Activated CD8-positive, alpha-beta memory T cell treated with anti-CD3 and anti-CD28 coated beads, Interleukin-2, amount 50 U/mL, for 24 hours (primary cell): Measurements from ENCODE around the gene CSF1R.

Source experiments
- DNase-seq: peaks from one replicate; pipeline ENCODE4 v3.0.0-alpha.2; 2020; ENCODE audit errors: extremely low read depth

The CSF1R gene

DNA sequence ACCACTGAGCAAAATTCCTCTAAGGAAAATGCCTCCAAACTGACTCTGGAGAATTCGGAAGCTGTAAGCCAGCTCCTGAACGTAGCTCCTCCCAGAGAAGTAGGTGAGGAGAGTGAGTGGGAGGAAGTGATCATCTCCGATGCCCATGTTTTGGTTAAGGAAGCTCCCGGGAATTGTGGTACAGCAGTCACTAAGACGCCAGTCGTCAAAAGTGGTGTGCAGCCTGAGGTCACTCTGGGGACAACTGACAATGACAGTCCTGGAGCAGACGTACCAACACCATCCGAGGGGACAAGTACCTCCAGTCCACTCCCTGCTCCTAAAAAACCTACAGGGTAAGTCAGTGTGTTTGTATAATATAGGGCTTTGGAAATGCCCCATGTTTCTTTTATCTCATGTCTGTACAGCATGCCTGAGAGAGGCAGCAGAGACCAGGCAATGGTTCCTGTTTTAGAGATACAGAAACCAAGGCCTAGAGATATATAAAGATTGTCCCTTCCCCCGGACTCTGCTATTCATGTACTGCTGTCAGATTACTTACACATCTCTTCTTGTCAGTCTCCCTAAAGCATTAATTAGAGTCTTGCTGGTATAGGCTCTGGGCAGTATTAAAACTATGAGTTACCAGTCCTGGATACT is 61.9 kb downstream of the CSF1R start:
- no peak for DNase-seq

DNA sequence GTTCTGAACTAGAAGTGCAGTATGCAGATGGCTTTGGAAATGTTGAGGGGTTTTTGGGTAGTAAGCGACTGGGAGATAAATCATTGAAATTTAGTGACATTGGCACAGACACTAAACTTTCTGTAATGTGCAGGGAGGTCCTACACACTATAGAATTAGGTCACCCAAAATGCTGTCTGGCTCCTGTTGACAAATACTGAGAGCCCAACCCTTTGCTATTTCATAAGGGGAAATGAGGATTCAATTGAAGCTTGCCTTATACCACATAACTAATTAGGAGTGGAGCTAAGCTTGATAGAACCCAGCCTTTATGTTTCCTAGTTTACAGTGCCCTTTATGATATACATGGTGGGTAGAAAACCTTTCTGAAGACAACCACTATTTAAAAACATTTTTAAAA is 63.2 kb downstream of the CSF1R start:
- DNase-seq, result no peak

DNA sequence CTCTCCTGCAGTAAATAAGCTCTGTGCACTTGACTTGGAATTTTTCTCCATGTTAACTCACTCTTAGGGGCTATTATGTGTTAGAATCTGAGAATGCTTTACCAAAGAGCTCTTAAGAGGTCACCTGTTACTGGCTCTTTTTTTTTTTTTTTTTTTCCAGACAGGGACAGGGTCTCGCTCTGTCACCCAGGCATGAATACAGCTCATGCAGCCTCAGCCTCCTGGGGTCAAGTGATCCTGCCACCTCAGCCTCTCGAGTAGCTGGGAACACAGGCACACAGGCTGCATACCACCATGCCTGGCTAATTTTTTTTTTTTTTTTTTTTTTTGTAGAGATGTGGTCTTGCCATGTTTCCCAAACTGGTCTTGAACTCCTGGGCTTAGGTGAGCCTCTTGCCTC is 63.7 kb downstream of the CSF1R start:
- DNase-seq, result no peak

GRCh38 chr5:150022158-150022531 is 64.2 kb downstream of the CSF1R start:
- no peak for DNase-seq

- no peak for DNase-seq
Measured at GRCh38 chr5:150021491-150022157, 64.7 kb downstream of the CSF1R start.

- no peak for DNase-seq
Measured at GRCh38 chr5:150020249-150020648, 66.1 kb downstream of the CSF1R start.

DNA sequence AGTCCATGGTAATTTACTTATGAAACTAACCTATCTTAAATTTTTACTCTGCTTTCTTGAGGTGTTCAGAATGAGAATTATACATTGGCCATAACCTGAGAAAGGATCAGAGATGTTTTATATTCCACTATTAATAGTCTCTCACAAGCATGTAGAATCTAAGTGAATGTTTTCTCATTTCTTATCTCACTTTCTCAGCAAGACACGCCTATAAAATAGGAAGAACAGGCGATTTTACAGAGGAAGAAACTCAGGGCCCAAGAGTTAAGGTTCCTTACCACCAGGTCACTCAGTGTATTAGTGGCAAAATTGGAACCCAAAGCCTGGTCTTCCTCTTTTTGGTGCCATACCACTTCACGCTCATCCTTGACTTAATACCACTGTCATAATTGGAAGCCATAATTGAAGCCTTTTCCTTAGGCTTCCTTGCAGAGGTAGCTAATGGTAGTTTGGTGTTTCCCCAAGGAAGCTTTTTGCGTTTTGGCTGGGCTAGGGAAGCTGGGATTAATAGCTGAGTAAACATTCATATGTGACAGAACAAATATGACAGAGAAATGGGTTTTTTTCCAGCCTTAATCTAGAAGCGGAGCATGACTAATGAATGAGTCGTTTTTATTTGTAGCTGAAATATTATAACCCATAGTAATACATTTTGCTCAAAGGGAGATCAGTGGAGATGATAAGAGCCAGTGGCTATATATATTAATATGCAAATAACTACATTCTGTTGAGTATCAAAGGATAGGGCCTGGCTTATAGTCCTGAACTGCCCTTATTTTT is 68.9 kb downstream of the CSF1R start:
- no peak for DNase-seq

GRCh38 chr5:150016537-150016936 is 69.8 kb downstream of the CSF1R start:
- DNase-seq, result no peak

GRCh38 chr5:150015415-150015814 is 70.9 kb downstream of the CSF1R start:
- DNase-seq, result no peak

- DNase-seq, result no peak
Measured at GRCh38 chr5:150014456-150014855, 71.9 kb downstream of the CSF1R start.

DNA sequence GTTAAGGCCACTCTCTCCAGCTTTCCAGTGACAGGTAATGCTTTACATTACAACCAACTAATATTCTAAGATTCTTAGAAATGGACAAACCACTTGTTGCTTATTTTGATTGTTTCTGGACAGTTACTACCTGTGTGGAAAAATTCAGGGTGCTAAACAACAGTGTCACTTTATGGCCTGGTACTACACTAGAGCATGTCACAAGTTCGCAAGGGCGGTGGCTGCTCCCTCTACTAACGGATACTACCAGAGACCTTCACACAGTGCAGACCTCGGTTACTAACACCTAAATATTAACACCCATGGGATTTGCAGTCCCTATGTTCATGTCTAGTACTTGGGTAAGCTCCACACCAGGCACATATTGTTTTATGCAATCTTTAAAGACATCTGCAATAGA is 72.4 kb downstream of the CSF1R start:
- DNase-seq, result no peak

DNA sequence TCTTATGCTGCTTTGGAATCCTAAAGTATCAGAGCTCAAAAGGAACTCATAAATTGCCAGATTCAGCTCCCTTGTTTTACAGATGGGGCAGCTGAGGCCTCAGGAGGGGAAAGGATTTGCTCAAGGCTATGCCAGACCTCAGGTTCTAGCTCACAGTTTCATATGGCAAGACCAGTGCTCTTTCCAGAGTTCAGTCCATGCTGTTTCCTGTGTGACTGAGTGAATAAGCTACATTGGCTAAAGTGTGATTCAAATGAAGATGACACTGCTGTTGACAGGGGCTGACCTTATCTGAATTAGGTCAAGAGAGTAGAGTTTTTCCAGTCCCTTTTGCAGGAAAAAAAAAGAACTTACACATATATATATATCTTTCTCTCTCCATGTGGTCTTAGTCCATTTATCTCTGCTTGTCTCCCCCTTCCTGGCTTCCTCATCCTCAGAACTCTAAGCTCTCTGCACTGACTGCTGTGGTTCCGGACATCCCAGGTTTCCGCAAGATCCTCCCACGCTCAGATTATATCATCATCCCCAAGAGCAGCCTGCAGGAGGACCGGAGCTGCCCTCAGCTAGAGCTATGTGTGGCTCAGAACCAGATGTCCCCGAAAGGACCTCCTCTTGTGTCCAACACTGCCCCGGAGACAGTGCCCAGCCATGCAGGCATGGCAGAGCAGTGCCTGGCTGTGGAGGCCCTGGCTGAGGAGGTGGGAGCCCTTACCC is 76.5 kb downstream of the CSF1R start:
- DNase-seq, result no peak

DNA sequence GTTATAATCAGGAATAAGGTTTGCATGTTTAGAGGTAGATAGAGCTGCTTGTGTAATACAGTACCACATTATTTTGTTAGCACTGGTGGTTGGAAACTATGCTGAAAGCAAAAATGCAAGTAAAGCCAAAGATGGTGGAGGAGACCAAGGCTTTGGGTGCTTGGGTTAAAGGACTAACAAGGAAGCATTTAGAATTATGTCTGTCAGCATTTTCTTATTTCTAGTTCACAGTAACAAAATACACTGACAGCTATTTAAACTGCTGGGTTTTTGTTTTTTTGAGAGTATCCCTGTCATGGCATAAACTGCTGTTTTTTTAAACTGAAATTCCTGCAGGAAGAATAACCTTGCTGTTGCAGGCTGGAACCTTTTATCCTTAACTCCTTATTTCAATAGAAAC is 79.3 kb downstream of the CSF1R start:
- no peak for DNase-seq

GRCh38 chr5:150006318-150006717 is 80.0 kb downstream of the CSF1R start:
- no peak for DNase-seq
